SK-N-SH treated with all-trans-retinoic acid at 6 μM for 48 hours (cell line): ENCODE data around the gene PIAS3.

ENCODE experiments used
- CSRNP3 ChIP-seq: fragments of 250-450 bp; sonication (Bioruptor Pico); IDR thresholded peaks from 2 replicates; pipeline ENCODE4 v1.5.1; 2021; ENCODE audit warnings: mild to moderate bottlenecking, moderate library complexity
- ESRRG ChIP-seq: fragments of 250-450 bp; sonication (Bioruptor Pico); IDR thresholded peaks from 2 replicates; pipeline ENCODE4 v1.6.1; 2021; ENCODE audit warnings: mild to moderate bottlenecking
- POU6F1 ChIP-seq: fragments of 250-450 bp; sonication (Bioruptor Pico); IDR thresholded peaks from 2 replicates; pipeline ENCODE4 v1.8.0; 2021; ENCODE audit warnings: low read depth, mild to moderate bottlenecking, moderate library complexity, borderline replicate concordance
- TOX ChIP-seq: fragments of 250-450 bp; sonication (Bioruptor Pico); IDR thresholded peaks from 2 replicates; pipeline ENCODE4 v1.8.0; 2021; ENCODE audit warnings: mild to moderate bottlenecking, moderate library complexity, borderline replicate concordance
- ZFP30 ChIP-seq: fragments of 450-650 bp; formaldehyde crosslinking; IDR thresholded peaks from 2 replicates; pipeline ENCODE4 v1.5.0; 2022; ENCODE audit warnings: mild to moderate bottlenecking, moderate library complexity

- TF ChIP-seq TOX (CRISPR knock-in tag) (no peak), POU6F1 (CRISPR knock-in tag) (no peak), ZFP30 (CRISPR knock-in tag) (no peak), ESRRG (no peak), CSRNP3 (CRISPR knock-in tag) (no peak)
Measured at GRCh38 chr1:145871994-145872924, 13.4 kb upstream of the PIAS3 start.
